HEK293T (cell line): ENCODE measurements around the gene NAV2.

Experiments
- BHLHE40 ChIP-seq: fragments of 450-650 bp; IDR thresholded peaks from 2 replicates; pipeline ENCODE4 v1.6.1; 2016; ENCODE audit warnings: mild to moderate bottlenecking, moderate library complexity, borderline replicate concordance
- ELF4 ChIP-seq: fragments of 450-650 bp; IDR thresholded peaks from 2 replicates; pipeline ENCODE4 v1.6.1; 2017; ENCODE audit warnings: antibody characterized with exemption
- FOXA1 ChIP-seq: fragments of 450-650 bp; IDR thresholded peaks from 2 replicates; pipeline ENCODE4 v1.6.1; 2016; ENCODE audit warnings: mild to moderate bottlenecking
- FOXK2 ChIP-seq: fragments of 450-650 bp; IDR thresholded peaks from 2 replicates; pipeline ENCODE4 v1.6.1; 2016; ENCODE audit warnings: mild to moderate bottlenecking
- FOXM1 ChIP-seq: fragments of 450-650 bp; IDR thresholded peaks from 2 replicates; pipeline ENCODE4 v1.6.1; 2017; ENCODE audit warnings: mild to moderate bottlenecking, borderline replicate concordance
- LEF1 ChIP-seq: fragments of 450-650 bp; IDR thresholded peaks from 2 replicates; pipeline ENCODE4 v1.6.1; 2017; ENCODE audit warnings: mild to moderate bottlenecking, borderline replicate concordance
- NFRKB ChIP-seq: fragments of 450-650 bp; IDR thresholded peaks from 2 replicates; pipeline ENCODE4 v1.6.1; 2016; ENCODE audit warnings: mild to moderate bottlenecking, moderate library complexity
- PKNOX1 ChIP-seq: fragments of 450-650 bp; IDR thresholded peaks from 2 replicates; pipeline ENCODE4 v1.6.1; 2016
- SP1 ChIP-seq: fragments of 450-650 bp; IDR thresholded peaks from 2 replicates; pipeline ENCODE4 v1.6.1; 2017
- SUZ12 ChIP-seq: fragments of 450-650 bp; IDR thresholded peaks from 2 replicates; pipeline ENCODE4 v1.6.1; 2016; ENCODE audit warnings: mild to moderate bottlenecking

- TF ChIP-seq PKNOX1: no peak
- TF ChIP-seq SP1: no peak
- TF ChIP-seq FOXM1: no peak
- TF ChIP-seq LEF1: no peak
- TF ChIP-seq BHLHE40: no peak
- no peak for TF ChIP-seq ELF4
- TF ChIP-seq NFRKB: no peak
- TF ChIP-seq SUZ12: no peak
- TF ChIP-seq FOXA1: no peak
- TF ChIP-seq FOXK2: no peak
Measured at GRCh38 chr11:19869946-19870589, 157.4 kb downstream of the NAV2 start.
